Measurements from ENCODE around the gene GIGYF2.
"Not testable (repeated sequence)": the region's sequence is repeated elsewhere in the genome, so short reads cannot be mapped to it uniquely, and the experiment has no call there.

GIGYF2 gene

DNA sequence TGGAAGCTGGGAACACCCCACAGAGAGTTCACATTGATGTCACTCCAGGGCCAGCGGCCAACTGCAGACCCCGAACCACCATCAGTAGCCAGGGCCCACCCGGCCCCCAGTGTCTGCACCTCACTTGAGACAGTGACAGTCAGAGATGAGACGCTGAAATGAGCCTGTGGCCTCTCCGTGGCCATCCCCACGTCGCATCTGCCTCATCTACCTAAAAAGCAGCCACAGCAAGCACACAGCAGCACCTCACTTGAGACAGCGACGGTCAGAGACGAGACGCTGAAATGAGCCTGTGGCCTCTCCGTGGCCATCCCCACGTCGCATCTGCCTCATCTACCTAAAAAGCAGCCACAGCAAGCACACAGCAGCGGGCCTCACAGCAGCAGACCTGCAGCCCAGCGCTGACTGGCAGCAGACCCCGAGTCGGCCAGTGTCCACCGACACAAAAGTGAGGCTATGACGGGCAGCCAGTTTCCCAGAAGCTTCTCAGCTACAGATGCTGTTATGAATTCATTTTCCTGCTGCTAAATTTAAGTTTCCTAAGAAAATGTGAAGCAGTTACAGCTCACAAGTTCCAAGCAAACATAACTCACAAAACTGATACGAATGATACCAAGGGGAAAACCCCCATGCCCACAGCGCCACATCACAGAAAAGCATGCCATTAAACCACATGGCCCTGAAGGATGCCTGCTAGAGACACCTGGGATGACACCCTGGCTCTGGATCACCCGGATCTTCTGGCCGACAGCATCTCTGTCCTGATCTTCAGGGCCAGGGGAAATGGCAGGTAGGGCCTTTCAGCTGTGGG, 200.7 kb downstream of the GIGYF2 start:
- peak; percentile 17 for DNase-seq

DNA sequence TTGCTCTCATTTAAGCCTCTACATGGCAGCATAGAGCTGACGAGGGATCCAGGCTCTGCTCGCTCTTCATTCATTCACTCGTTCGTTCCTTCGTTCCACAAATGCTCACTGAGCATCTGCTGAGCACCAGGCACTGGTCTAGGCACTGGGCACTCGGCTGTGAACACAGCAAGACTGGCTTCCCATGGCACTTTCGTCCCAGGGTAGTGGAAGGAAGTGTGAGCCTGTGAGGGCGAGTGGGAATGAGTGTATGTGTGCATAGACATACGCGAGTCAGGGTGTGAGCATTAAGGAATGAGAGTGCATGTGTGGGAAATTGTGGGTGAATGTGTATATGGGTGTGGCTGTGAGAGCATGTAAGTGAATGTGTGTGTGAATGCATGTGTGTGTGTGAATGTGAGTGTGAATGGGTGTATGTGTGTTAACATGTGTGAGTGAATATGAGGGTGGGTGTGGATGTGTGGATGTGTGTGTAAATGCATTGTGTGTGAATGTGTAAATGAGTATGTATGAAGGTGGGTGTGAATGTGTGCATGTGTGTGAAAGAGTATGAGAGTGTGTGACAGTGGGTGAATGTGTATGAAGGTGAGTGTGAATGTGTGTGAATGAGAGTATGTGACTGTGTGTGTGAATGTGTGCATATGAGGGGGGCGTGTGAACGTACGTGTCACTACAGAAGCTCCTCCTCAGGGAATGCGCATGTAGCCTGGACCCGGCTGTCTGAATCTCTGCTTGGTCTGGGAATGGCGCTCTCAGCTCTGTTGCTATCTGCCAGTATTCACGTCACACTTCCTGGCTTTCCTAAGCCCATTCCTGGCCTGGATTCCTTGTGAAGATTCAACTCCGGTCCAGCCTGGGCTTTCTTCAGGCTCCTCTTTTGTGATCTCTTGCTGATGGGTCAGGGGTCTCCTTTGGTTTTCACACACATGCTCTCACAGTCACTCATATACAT, 201.7 kb downstream of the GIGYF2 start:
- no peak for DNase-seq

DNA sequence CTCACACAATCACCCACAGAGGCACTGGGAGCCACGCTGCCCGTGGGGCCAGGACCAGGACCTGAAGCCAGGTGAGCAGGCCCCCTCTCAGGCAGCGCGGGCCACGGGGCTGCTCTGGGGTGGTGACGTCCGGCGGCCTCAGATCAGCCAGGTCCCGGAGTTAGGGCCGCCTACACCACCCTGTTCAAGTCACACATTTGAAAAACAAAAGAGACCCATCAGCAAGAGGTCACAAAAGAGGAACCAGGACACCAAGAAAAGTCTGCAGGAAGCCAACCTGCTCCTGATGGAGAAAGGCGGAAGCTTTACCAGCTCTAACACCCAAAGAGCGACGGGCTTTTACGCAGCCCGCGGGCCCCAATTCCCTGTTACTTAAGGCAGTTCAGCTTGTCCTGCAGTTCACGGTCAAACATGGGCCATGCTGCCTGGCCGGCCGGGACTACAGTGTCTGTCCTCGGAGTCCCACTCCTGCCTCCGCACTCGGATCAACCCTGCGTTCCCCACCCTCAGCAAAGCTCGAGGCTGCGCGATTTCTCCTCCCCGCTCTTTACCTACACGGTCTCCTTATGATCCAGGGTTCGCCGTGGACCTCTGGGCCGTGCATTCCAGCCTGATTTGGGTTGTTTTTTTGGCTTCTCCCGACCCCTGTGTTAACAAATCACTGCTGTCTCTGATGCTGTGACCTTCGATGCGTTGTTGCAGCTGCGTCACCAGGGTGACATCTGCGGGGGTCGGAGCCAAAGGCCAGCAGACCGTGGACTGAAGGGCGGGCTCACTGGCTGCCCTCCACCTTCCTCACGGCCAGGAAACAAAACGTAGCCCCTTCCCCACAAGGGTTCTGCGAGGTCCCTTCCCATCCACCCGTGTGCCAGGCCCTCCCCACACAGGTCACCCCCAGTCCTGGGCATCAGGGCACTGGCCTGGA, 203.9 kb downstream of the GIGYF2 start:
- no peak for DNase-seq

DNA sequence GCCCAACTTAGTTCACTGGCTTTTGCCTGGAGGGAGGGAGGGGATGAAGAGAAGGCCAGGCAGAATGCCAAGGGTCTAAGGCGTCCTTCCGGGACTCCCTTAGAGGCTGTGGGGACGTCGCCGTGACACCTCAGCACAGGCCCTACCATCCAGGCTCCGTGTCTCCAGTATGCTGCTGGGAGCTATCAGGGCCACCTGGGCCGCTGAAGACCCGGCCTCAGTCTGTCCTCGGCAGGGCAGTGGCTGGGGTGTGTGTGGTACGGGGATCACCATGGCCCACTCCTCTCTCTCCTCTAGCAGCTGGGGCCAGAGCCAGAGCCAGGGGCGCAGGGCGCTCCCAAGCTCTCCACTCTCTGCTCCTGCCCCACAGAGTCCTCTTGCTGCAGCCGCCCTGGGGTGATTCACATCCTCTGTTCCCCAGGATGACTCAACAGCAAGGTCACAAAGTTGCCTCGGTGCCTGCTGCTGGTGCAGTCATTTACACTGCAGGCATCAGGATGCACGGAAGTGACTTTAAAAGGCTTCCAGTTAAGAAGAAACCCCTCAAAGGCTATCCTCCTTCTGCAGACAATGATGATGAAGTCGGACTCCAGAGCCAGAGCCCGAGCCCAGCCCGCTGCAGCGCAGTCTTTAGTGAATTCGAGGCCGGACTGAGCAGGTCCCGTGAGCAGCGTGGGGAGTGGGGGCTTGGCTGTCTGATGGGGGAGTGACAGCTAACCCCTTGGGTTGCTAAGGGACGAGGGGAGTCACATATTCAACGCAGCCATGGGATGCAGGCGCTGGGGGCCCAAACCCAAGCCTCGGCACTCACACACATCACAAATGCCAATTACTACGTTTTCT, 204.8 kb downstream of the GIGYF2 start:
- no peak for DNase-seq

DNA sequence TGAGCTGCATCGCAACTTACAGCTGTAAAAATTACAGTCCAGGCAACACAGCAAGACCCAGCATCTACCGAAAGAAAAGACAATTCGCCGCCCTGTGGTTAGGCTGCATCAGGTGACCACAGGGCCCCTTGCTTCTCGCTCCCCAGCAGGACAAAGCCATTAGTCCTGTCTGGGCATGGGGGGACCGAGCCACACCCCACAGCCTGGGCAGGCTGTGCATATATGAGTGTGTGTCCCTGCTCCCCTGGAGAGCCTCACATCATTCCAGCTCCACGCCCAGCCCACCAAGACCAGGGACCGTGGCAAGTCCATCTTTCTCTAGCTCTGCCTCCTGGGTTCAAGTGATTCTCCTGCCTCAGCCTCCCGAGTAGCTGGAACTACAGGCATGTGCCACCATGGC, 206.9 kb downstream of the GIGYF2 start:
- no peak for DNase-seq

DNA sequence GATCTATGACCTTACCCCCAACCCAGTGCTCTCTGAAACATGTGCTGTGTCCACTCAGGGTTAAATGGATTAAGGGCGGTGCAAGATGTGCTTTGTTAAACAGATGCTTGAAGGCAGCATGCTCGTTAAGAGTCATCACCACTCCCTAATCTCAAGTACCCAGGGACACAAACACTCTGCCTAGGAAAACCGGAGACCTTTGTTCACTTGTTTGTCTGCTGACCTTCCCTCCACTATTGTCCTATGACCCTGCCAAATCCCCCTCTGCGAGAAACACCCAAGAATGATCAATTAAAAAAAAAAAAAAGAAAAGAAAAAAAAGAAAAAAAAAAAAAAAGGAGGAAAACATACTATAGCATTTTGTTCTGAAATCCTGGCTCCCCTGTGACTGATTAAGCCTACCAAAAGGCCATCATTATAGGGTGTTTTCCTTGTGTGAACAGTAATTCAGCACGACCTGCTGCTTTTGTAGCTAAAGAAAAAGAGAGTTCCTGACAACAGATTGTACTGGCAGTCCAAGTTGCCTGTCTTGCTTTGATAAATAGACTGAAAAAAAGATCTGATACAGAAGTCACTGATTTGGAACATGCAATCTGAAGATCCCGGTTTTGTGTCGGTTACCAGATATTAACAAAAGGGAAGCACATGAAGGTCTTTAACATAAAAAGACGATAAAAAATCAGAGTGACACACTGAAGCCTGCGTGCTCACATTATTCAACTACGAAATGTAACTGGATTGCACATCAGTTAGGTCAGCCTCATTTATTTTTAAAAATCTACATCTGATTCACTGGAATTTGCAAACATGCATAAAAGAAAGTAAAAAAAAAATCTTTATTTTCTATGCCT, 210.0 kb downstream of the GIGYF2 start:
- not testable (repeated sequence) for DNase-seq

DNA sequence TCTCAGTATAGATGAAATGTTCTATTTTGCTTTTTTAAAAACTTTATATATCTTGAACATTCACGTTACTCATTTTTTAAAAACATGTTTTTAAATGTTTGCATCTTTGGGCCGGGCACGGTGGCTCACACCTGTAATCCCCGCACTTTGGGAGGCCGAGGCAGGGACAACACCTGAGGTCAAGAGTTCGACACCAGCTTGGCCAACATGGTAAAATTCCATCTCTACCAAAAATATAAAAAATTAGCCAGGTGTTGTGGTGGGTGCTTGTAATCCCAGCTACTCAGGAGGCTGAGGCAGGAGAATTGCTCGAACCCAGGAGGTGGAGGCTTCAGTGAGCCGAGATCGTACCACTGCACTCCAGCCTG, 210.6 kb downstream of the GIGYF2 start:
- not testable (repeated sequence) for DNase-seq

DNA sequence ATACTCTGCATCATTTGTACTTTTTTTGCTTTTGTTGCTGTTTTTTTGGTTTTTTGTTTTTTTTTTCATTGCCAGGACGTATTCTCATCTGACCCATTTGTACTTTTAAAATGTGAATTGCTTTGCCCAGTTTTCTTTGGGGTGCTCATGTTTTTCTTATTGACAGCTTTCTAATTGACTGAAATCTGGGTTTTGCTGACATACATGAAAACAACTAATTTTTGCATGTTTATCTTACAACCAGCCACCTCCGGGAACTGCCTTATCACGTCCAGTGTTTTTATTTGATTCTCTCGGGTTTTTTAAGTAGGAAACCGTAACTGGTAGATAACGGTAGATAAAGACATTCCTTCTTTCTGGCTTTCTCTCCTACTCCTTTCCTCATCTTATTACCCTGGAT, 211.6 kb downstream of the GIGYF2 start:
- DNase-seq: no peak

Data from stimulated activated naive CD4-positive, alpha-beta T cell treated with Interleukin-2 at 50 U/mL for 16 hours (primary cell).